ENCODE measurements around the gene TMEM74B.

Gene TMEM74B

GRCh38 chr20:1160991-1161390, 23.8 kb downstream of the TMEM74B start:
- no peak overlapping the region for H3K23ac ChIP-seq (ENCODE audit: low read length)
- H3K79me2 ChIP-seq (ENCODE audit: control insufficient read depth, insufficient read depth, low read length, poor library complexity) = no peaks in the 10 kb centered on the region
- no peaks in the 10 kb centered on the region for H3K4me1 ChIP-seq (ENCODE audit: control insufficient read depth in 1 of 2, insufficient read depth in 2 of 2, low read length in 2 of 2)
- H3K14ac ChIP-seq (ENCODE audit: low read length) = no peak overlapping the region
- H3K4ac ChIP-seq (ENCODE audit: low read depth, low read length) = no peak overlapping the region
- no peak overlapping the region for H4K91ac ChIP-seq (ENCODE audit: low read depth, low read length)
- no peak overlapping the region for H2AK5ac ChIP-seq (ENCODE audit: low read length)
- H3K4me2 ChIP-seq (ENCODE audit: low read length) = no peak overlapping the region
- no peak overlapping the region for H2BK12ac ChIP-seq (ENCODE audit: low read length)
- H3K36me3 ChIP-seq (ENCODE audit: control insufficient read depth in 1 of 2, insufficient read depth in 2 of 2, low read length in 2 of 2) = peaks cover 32 to 46% of the 10 kb centered on the region in 2 experiments
- no peak overlapping the region for H3K9ac ChIP-seq (ENCODE audit: low read length)
- no peak overlapping the region for H4K12ac ChIP-seq (ENCODE audit: low read depth, low read length)
- DNase-seq = no peak
- no peak overlapping the region for H4K8ac ChIP-seq (ENCODE audit: low read depth, low read length)
- H3K4me3 ChIP-seq (ENCODE audit: low read depth, low read length) = no peak overlapping the region
- no peak overlapping the region for H3K27ac ChIP-seq (ENCODE audit: low read depth, low read length)
- no peak overlapping the region for H2AFZ ChIP-seq (ENCODE audit: insufficient read depth, low read length, poor library complexity)
- no peak overlapping the region for H3K18ac ChIP-seq (ENCODE audit: low read length)
- H2BK5ac ChIP-seq (ENCODE audit: low read depth, low read length, poor library complexity) = no peak overlapping the region
- H3K79me1 ChIP-seq (ENCODE audit: low read length) = no peaks in the 10 kb centered on the region
- no peaks in the 10 kb centered on the region for H3K9me3 ChIP-seq (ENCODE audit: insufficient read depth, low read depth, low read length)
- H3K27me3 ChIP-seq (ENCODE audit: insufficient read depth, low read length) = no peaks in the 10 kb centered on the region
- no CpG with 5 or more reads among the region's 12 CpGs for WGBS (ENCODE audit: extremely low coverage, insufficient coverage, insufficient read length)
- no peak overlapping the region for H2BK120ac ChIP-seq (ENCODE audit: insufficient read depth, low read length, poor library complexity)

- Histone ChIP-seq H3K14ac (ENCODE audit: low read length) (no peak overlapping the region), H3K79me1 (ENCODE audit: low read length) (no peaks in the 10 kb centered on the region), H3K23ac (ENCODE audit: low read length) (no peak overlapping the region), H2BK120ac (ENCODE audit: insufficient read depth, low read length, poor library complexity) (no peak overlapping the region), H3K79me2 (ENCODE audit: control insufficient read depth, insufficient read depth, low read length, poor library complexity) (no peaks in the 10 kb centered on the region), H3K4ac (ENCODE audit: low read depth, low read length) (no peak overlapping the region), H4K91ac (ENCODE audit: low read depth, low read length) (no peak overlapping the region), H2BK12ac (ENCODE audit: low read length) (no peak overlapping the region), H3K4me3 (ENCODE audit: low read depth, low read length) (no peak overlapping the region), H3K4me2 (ENCODE audit: low read length) (no peak overlapping the region), H3K36me3 (ENCODE audit: control insufficient read depth in 1 of 2, insufficient read depth in 2 of 2, low read length in 2 of 2) (peaks cover 30 to 41% of the 10 kb centered on the region in 2 experiments), H3K27ac (ENCODE audit: low read depth, low read length) (no peak overlapping the region), H4K12ac (ENCODE audit: low read depth, low read length) (no peak overlapping the region), H3K27me3 (ENCODE audit: insufficient read depth, low read length) (no peaks in the 10 kb centered on the region), H4K8ac (ENCODE audit: low read depth, low read length) (no peak overlapping the region), H3K9ac (ENCODE audit: low read length) (no peak overlapping the region), H2AFZ (ENCODE audit: insufficient read depth, low read length, poor library complexity) (no peak overlapping the region), H2BK5ac (ENCODE audit: low read depth, low read length, poor library complexity) (no peak overlapping the region), H3K9me3 (ENCODE audit: insufficient read depth, low read depth, low read length) (no peaks in the 10 kb centered on the region), H3K18ac (ENCODE audit: low read length) (no peak overlapping the region), H2AK5ac (ENCODE audit: low read length) (no peak overlapping the region), H3K4me1 (ENCODE audit: control insufficient read depth in 1 of 2, insufficient read depth in 2 of 2, low read length in 2 of 2) (no peaks in the 10 kb centered on the region)
- no CpG with 5 or more reads among the region's 10 CpGs for WGBS (ENCODE audit: extremely low coverage, insufficient coverage, insufficient read length)
- DNase-seq = no peak
Measured at GRCh38 chr20:1160496-1160895, 24.3 kb downstream of the TMEM74B start.

- Histone ChIP-seq H3K18ac (ENCODE audit: low read length) (no peak overlapping the region), H2BK5ac (ENCODE audit: low read depth, low read length, poor library complexity) (no peak overlapping the region), H3K4me1 (ENCODE audit: control insufficient read depth in 1 of 2, insufficient read depth in 2 of 2, low read length in 2 of 2) (no peaks in the 10 kb centered on the region), H4K91ac (ENCODE audit: low read depth, low read length) (no peak overlapping the region), H3K9me3 (ENCODE audit: insufficient read depth, low read depth, low read length) (no peaks in the 10 kb centered on the region), H3K79me2 (ENCODE audit: control insufficient read depth, insufficient read depth, low read length, poor library complexity) (no peaks in the 10 kb centered on the region), H4K12ac (ENCODE audit: low read depth, low read length) (no peak overlapping the region), H2BK120ac (ENCODE audit: insufficient read depth, low read length, poor library complexity) (no peak overlapping the region), H2AK5ac (ENCODE audit: low read length) (no peak overlapping the region), H3K27ac (ENCODE audit: low read depth, low read length) (no peak overlapping the region), H3K36me3 (ENCODE audit: control insufficient read depth in 1 of 2, insufficient read depth in 2 of 2, low read length in 2 of 2) (peaks cover under 1 to 10% of the 10 kb centered on the region in 2 experiments), H3K27me3 (ENCODE audit: insufficient read depth, low read length) (no peaks in the 10 kb centered on the region), H2AFZ (ENCODE audit: insufficient read depth, low read length, poor library complexity) (no peak overlapping the region), H3K4me2 (ENCODE audit: low read length) (no peak overlapping the region), H3K4me3 (ENCODE audit: low read depth, low read length) (no peak overlapping the region), H3K23ac (ENCODE audit: low read length) (no peak overlapping the region), H3K79me1 (ENCODE audit: low read length) (no peaks in the 10 kb centered on the region), H3K4ac (ENCODE audit: low read depth, low read length) (no peak overlapping the region), H2BK12ac (ENCODE audit: low read length) (no peak overlapping the region), H3K14ac (ENCODE audit: low read length) (no peak overlapping the region), H3K9ac (ENCODE audit: low read length) (no peak overlapping the region), H4K8ac (ENCODE audit: low read depth, low read length) (no peak overlapping the region)
- no peak for DNase-seq
- WGBS (ENCODE audit: extremely low coverage, insufficient coverage, insufficient read length) = no CpG with 5 or more reads among the region's 3 CpGs
Measured at GRCh38 chr20:1155342-1155741, 29.4 kb downstream of the TMEM74B start.

GRCh38 chr20:1154691-1155090, 30.1 kb downstream of the TMEM74B start:
- Histone ChIP-seq H3K14ac (ENCODE audit: low read length) (no peak overlapping the region), H3K27ac (ENCODE audit: low read depth, low read length) (no peak overlapping the region), H3K23ac (ENCODE audit: low read length) (no peak overlapping the region), H4K12ac (ENCODE audit: low read depth, low read length) (no peak overlapping the region), H3K4ac (ENCODE audit: low read depth, low read length) (no peak overlapping the region), H2BK12ac (ENCODE audit: low read length) (no peak overlapping the region), H3K4me3 (ENCODE audit: low read depth, low read length) (no peak overlapping the region), H2AFZ (ENCODE audit: insufficient read depth, low read length, poor library complexity) (no peak overlapping the region), H3K36me3 (ENCODE audit: control insufficient read depth in 1 of 2, insufficient read depth in 2 of 2, low read length in 2 of 2) (peaks cover 0 to 10% of the 10 kb centered on the region in 2 experiments), H2BK120ac (ENCODE audit: insufficient read depth, low read length, poor library complexity) (no peak overlapping the region), H2AK5ac (ENCODE audit: low read length) (no peak overlapping the region), H3K4me1 (ENCODE audit: control insufficient read depth in 1 of 2, insufficient read depth in 2 of 2, low read length in 2 of 2) (no peaks in the 10 kb centered on the region), H3K27me3 (ENCODE audit: insufficient read depth, low read length) (no peaks in the 10 kb centered on the region), H3K18ac (ENCODE audit: low read length) (no peak overlapping the region), H3K79me2 (ENCODE audit: control insufficient read depth, insufficient read depth, low read length, poor library complexity) (no peaks in the 10 kb centered on the region), H3K79me1 (ENCODE audit: low read length) (no peaks in the 10 kb centered on the region), H4K91ac (ENCODE audit: low read depth, low read length) (no peak overlapping the region), H4K8ac (ENCODE audit: low read depth, low read length) (no peak overlapping the region), H3K4me2 (ENCODE audit: low read length) (no peak overlapping the region), H3K9ac (ENCODE audit: low read length) (no peak overlapping the region), H3K9me3 (ENCODE audit: insufficient read depth, low read depth, low read length) (peaks cover 2% of the 10 kb centered on the region), H2BK5ac (ENCODE audit: low read depth, low read length, poor library complexity) (no peak overlapping the region)
- WGBS (ENCODE audit: extremely low coverage, insufficient coverage, insufficient read length) = no CpG with 5 or more reads among the region's 1 CpG
- no peak for DNase-seq

All from trophoblast cell (in vitro differentiated cells and primary cell).